Activated naive CD8-positive, alpha-beta T cell treated with anti-CD3 and anti-CD28 coated beads, Interleukin-2, amount 10 ng/mL, durations not matched to agents 7 days and 5 days (primary cell): Measurements from ENCODE around the gene UNC13D. TPM values are rescaled to one million over a fixed set of nuclear protein-coding genes. Genes with fewer than 3 reads are reported as not detected.
"Not testable (repeated sequence)": the region's sequence is repeated elsewhere in the genome, so short reads cannot be mapped to it uniquely, and the experiment has no call there.

Experiments used
- ATAC-seq: fragments of 150-1000 bp; cut with Tn5 transposase; one replicate; pipeline ENCODE4 v1.10.0; 2021; ENCODE audit warnings: low read depth, moderate library complexity
- POLR2A ChIA-PET: fragments of 350-600 bp; sonication (Branson Sonifier 250); formaldehyde crosslinking; loops from one replicate; lab custom pipeline; 2021; ENCODE audit warnings: antibody characterized with exemption; lab: Charles Lee
- DNase-seq: peaks from one replicate; pipeline ENCODE4 v3.0.0; 2021
- H3K27ac Mint-ChIP-seq: one replicate; pipeline ENCODE4 v1.8.0; 2022; ENCODE audit warnings: mild to moderate bottlenecking, mixed read lengths
- H3K27me3 Mint-ChIP-seq: one replicate; pipeline ENCODE4 v1.8.0; 2022; ENCODE audit warnings: mild to moderate bottlenecking, moderate library complexity, mixed read lengths
- H3K36me3 Mint-ChIP-seq: one replicate; pipeline ENCODE4 v1.8.0; 2021; ENCODE audit warnings: mild to moderate bottlenecking, mixed read lengths
- H3K4me1 Mint-ChIP-seq: one replicate; pipeline ENCODE4 v1.8.0; 2021; ENCODE audit warnings: mixed read lengths
- H3K4me3 Mint-ChIP-seq: one replicate; pipeline ENCODE4 v1.8.0; 2022; ENCODE audit warnings: mild to moderate bottlenecking, moderate library complexity, mixed read lengths
- H3K9me3 Mint-ChIP-seq: one replicate; pipeline ENCODE4 v1.8.0; 2021; ENCODE audit warnings: mixed read lengths
- total RNA-seq, 2 experiments: library from RNA; stranded (reverse); gene quantifications; one replicate each; pipeline ENCODE4 v1.2.3, GENCODE V29; 2021

Gene UNC13D
- total RNA-seq, 2 experiments from 2014 or later, result 221 to 222 TPM

DNA sequence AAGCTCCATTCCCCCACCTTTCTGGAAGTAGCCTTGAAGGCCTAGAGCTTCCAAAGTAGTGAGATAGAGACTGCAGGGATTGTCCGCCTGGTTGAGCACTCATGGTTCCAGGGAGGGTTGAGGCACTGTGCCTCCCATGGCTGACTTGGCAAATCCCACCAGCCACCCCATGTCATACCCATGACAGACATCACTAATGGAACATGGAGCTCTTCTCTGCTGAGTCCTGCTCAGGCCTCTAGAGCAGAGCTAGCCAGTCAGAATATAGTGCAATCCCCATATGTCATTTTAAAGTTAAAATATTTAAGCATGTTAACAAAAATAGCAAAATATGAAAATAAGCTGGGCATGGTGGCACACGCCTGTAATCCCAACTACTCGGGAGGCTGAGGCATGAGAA is 28.8 kb downstream of the UNC13D start:
- no peaks in the 10 kb centered on the region for H3K27me3 Mint-ChIP-seq
- H3K27ac Mint-ChIP-seq, result no peak overlapping the region
- POLR2A ChIA-PET, result interaction anchor here (1.3 to 1.6 kb wide), 3 partner anchors 10 to 35 kb away, joined by 3 to 7 read pairs (median 5); no protein-coding TSS in a partner anchor
- H3K4me1 Mint-ChIP-seq, result peaks cover 1% of the 10 kb centered on the region
- no peak overlapping the region for H3K4me3 Mint-ChIP-seq
- H3K36me3 Mint-ChIP-seq, result peaks cover 7% of the 10 kb centered on the region
- H3K9me3 Mint-ChIP-seq, result no peaks in the 10 kb centered on the region
- no peak for ATAC-seq
- no peak for DNase-seq

DNA sequence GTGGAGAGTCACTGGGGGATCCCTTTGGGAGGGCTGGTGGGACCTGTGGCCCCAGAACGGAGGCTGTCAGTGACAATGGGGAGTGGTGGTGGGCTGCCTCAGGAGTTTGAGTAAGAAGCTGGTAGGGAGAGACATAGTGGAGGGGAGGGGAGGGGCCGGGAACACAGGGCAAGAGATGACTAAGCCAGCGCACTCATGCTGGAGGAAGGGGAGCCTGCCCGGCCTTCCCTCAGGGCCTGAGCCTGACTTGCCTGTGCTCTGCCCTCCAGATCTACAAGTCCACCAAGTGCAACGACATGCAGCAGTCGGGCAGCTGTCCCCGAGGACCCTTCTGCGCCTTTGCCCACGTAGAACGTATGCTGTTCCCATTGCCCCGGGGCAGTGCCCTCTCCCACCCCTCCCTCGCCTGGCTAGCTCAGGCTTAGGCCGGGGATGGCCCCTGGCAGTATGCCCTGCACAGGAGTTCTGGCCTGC is 29.3 kb downstream of the UNC13D start:
- DNase-seq (no peak), ATAC-seq (no peak)
- Mint-ChIP-seq H3K36me3 (peaks cover 7% of the 10 kb centered on the region), H3K27ac (peak overlapping the region; percentile 58), H3K4me1 (peaks cover 1% of the 10 kb centered on the region), H3K4me3 (no peak overlapping the region), H3K9me3 (no peaks in the 10 kb centered on the region), H3K27me3 (no peaks in the 10 kb centered on the region)
- POLR2A ChIA-PET, result interaction anchor here (1.4 to 1.6 kb wide), 2 partner anchors 32 to 35 kb away, joined by 3 to 7 read pairs; no protein-coding TSS in a partner anchor

- Mint-ChIP-seq H3K9me3 (no peaks in the 10 kb centered on the region), H3K27ac (no peak overlapping the region), H3K4me3 (no peak overlapping the region), H3K27me3 (no peaks in the 10 kb centered on the region), H3K36me3 (peaks cover 4% of the 10 kb centered on the region), H3K4me1 (no peaks in the 10 kb centered on the region)
- DNase-seq (no peak), ATAC-seq (no peak)
- POLR2A ChIA-PET, result interaction anchor here (1.2 kb wide), 1 partner anchor 15 kb away, joined by 3 read pairs; no protein-coding TSS in a partner anchor
These were observed 30.2 kb downstream of the UNC13D start for GRCh38 chr17:75814021-75814395.

- Mint-ChIP-seq H3K36me3 (peaks cover 2% of the 10 kb centered on the region), H3K4me1 (no peaks in the 10 kb centered on the region), H3K27me3 (no peaks in the 10 kb centered on the region), H3K4me3 (no peak overlapping the region), H3K9me3 (no peaks in the 10 kb centered on the region), H3K27ac (no peak overlapping the region)
- POLR2A ChIA-PET, result interaction anchor here (1.2 kb wide), 1 partner anchor 14 kb away, joined by 3 read pairs; no protein-coding TSS in a partner anchor
- ATAC-seq (no peak), DNase-seq (no peak)
These were observed 30.9 kb downstream of the UNC13D start for GRCh38 chr17:75813081-75814020.

DNA sequence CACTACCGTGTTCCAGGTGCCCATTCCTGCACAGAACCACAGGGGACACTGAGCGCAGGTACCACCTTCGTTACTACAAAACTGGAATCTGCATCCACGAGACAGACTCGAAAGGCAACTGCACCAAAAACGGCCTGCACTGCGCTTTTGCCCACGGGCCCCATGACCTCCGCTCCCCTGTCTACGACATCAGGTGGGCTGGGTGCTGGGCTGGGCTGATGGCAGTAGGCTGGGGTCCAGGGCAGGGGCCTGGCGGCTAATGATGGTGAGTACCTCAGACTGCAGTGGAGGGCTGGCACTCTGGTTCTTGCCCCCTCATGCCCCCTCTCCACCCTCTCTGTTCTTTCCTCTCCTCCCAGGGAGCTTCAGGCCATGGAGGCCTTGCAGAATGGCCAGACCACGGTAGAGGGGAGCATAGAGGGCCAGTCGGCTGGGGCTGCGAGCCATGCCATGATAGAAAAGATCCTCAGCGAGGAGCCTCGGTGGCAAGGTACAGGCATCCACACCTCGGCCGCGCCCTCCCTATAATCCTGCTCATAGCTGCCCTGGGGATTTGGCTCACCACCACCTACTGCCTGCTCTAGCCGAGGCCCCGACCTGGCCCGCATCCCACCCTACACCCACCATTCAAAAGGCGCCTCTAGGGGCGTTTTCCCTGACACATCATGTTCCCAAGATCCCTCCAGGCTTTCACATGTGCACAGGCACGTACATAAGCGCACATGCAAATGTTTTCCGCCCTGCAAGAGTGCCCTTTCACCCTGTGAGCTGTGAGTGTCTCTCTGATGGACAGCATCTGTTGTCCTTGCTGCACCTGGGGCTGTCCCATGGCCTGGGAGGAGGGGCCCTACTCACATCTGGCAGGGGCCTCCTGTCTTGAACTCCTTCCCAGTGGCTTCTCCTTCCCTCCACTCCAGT is 31.8 kb downstream of the UNC13D start:
- Mint-ChIP-seq H3K27me3 (no peaks in the 10 kb centered on the region), H3K9me3 (no peaks in the 10 kb centered on the region), H3K27ac (no peak overlapping the region), H3K4me1 (no peaks in the 10 kb centered on the region), H3K4me3 (no peak overlapping the region), H3K36me3 (peaks cover 2% of the 10 kb centered on the region)
- ATAC-seq (no peak), DNase-seq (no peak)
- POLR2A ChIA-PET, result interaction anchor here (1.2 kb wide), 1 partner anchor 13 kb away, joined by 3 read pairs; no protein-coding TSS in a partner anchor

DNA sequence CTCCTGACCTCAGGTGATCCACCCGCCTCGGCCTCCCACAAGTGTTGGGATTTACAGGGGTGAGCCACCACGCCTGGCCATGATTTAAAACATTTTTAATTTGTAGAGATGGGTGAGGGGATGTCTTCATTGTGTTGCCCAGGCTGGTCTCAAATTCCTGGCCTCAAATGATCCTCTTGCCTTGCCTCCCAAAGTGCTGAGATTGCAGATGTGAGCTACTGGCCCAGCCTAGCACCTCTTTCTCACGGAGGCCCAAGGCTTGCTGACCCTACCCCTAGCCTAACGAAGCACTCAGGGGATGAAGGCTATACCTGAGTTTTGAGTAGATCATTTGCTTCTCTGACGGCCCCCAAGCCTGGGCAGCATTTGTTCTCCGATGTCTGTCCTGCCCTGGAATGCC is 33.0 kb downstream of the UNC13D start:
- Mint-ChIP-seq H3K4me3 (no peak overlapping the region), H3K27me3 (no peaks in the 10 kb centered on the region), H3K27ac (no peak overlapping the region), H3K9me3 (no peaks in the 10 kb centered on the region), H3K36me3 (peaks cover 2% of the 10 kb centered on the region), H3K4me1 (no peaks in the 10 kb centered on the region)
- POLR2A ChIA-PET, result no interaction called here
- DNase-seq, result no peak
- no peak for ATAC-seq

GRCh38 chr17:75810756-75811155 is 33.4 kb downstream of the UNC13D start:
- H3K4me1 Mint-ChIP-seq, ATAC-seq, H3K4me3 Mint-ChIP-seq, H3K27ac Mint-ChIP-seq, H3K27me3 Mint-ChIP-seq, H3K9me3 Mint-ChIP-seq, DNase-seq, POLR2A ChIA-PET, H3K36me3 Mint-ChIP-seq: not testable (repeated sequence)

DNA sequence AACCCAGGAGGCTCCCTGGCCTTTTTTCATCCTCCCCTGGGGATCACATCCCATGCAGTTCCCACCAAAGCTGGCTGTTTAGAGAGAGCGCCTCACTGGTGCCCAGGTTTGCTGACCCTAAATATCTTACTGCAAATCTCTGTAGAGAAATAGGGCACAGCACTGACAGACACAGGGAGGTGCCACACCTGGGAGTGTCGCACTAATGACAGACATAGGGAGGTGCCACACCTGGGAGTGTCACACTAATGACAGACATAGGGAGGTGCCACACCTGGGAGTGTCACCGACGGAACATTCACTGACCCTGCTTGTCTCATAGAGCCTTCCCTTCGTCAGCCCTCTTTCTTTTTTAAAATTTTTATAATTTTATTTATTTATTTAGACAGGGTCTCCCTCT is 34.0 kb downstream of the UNC13D start:
- H3K36me3 Mint-ChIP-seq, result peaks cover 4% of the 10 kb centered on the region
- DNase-seq, result no peak

GRCh38 chr17:75809631-75810111 is 34.5 kb downstream of the UNC13D start:
- Mint-ChIP-seq H3K27ac (no peak overlapping the region), H3K9me3 (no peaks in the 10 kb centered on the region), H3K4me1 (no peaks in the 10 kb centered on the region), H3K36me3 (peaks cover 4% of the 10 kb centered on the region), H3K27me3 (no peaks in the 10 kb centered on the region), H3K4me3 (no peak overlapping the region)
- ATAC-seq, result no peak
- DNase-seq, result no peak
- POLR2A ChIA-PET, result no interaction called here

More for the DNA sequence above, 34.0 kb downstream of the UNC13D start:
- no peaks in the 10 kb centered on the region for H3K4me1 Mint-ChIP-seq
- H3K27me3 Mint-ChIP-seq, result no peaks in the 10 kb centered on the region
- no peak overlapping the region for H3K27ac Mint-ChIP-seq
- no peak for ATAC-seq
- H3K4me3 Mint-ChIP-seq, result no peak overlapping the region
- POLR2A ChIA-PET, result no interaction called here
- H3K9me3 Mint-ChIP-seq, result no peaks in the 10 kb centered on the region

GRCh38 chr17:75808905-75809621 is 35.1 kb downstream of the UNC13D start:
- Mint-ChIP-seq H3K36me3 (peaks cover 4% of the 10 kb centered on the region), H3K27me3 (no peaks in the 10 kb centered on the region), H3K4me1 (peaks cover 1% of the 10 kb centered on the region), H3K4me3 (no peak overlapping the region), H3K9me3 (no peaks in the 10 kb centered on the region), H3K27ac (no peak overlapping the region)
- DNase-seq, result no peak
- POLR2A ChIA-PET, result interaction anchor here (1.1 to 1.3 kb wide), 2 partner anchors 24 to 29 kb away, joined by 3 to 4 read pairs; no protein-coding TSS in a partner anchor
- no peak for ATAC-seq

GRCh38 chr17:75808549-75808904 is 35.7 kb downstream of the UNC13D start:
- no peak overlapping the region for H3K4me3 Mint-ChIP-seq
- H3K27ac Mint-ChIP-seq, result no peak overlapping the region
- H3K36me3 Mint-ChIP-seq, result peaks cover 3% of the 10 kb centered on the region
- POLR2A ChIA-PET, result interaction anchor here (1.1 to 1.3 kb wide), 2 partner anchors 24 to 28 kb away, joined by 3 to 4 read pairs; no protein-coding TSS in a partner anchor
- peaks cover 5% of the 10 kb centered on the region for H3K4me1 Mint-ChIP-seq
- H3K27me3 Mint-ChIP-seq, result no peaks in the 10 kb centered on the region
- DNase-seq (no peak), ATAC-seq (no peak)
- no peaks in the 10 kb centered on the region for H3K9me3 Mint-ChIP-seq

GRCh38 chr17:75807861-75808260 is 36.3 kb downstream of the UNC13D start:
- Mint-ChIP-seq H3K4me3 (no peak overlapping the region), H3K27ac (no peak overlapping the region), H3K4me1 (peaks cover 6% of the 10 kb centered on the region), H3K27me3 (no peaks in the 10 kb centered on the region), H3K9me3 (no peaks in the 10 kb centered on the region), H3K36me3 (peaks cover 3% of the 10 kb centered on the region)
- ATAC-seq, result no peak
- POLR2A ChIA-PET, result interaction anchor here (0.8 to 1.3 kb wide), 4 partner anchors 15 to 28 kb away, joined by 3 to 5 read pairs (median 4); partner anchors contain the start of gene UNK
- DNase-seq, result no peak
